ENCODE results near the gene NXN.
"Not testable (repeated sequence)": the region's sequence is repeated elsewhere in the genome, so short reads cannot be mapped to it uniquely, and the experiment has no call there.

The NXN gene

GRCh38 chr17:956905-957304 is 22.7 kb downstream of the NXN start:
- DNase-seq (ENCODE audit: low spot score): peak; percentile 36

GRCh38 chr17:954431-955164 is 25.0 kb downstream of the NXN start:
- DNase-seq (ENCODE audit: low spot score): no peak

GRCh38 chr17:953767-954166 is 25.8 kb downstream of the NXN start:
- DNase-seq (ENCODE audit: low spot score): no peak

GRCh38 chr17:952592-952991 is 27.0 kb downstream of the NXN start:
- not testable (repeated sequence) for DNase-seq (ENCODE audit: low spot score)

GRCh38 chr17:951325-952132 is 28.0 kb downstream of the NXN start:
- no peak for DNase-seq (ENCODE audit: low spot score)

- no peak for DNase-seq (ENCODE audit: low spot score)
Measured at GRCh38 chr17:949623-950303, 29.8 kb downstream of the NXN start.

GRCh38 chr17:948284-948852 is 31.2 kb downstream of the NXN start:
- no peak for DNase-seq (ENCODE audit: low spot score)

- DNase-seq (ENCODE audit: low spot score): no peak
Measured at GRCh38 chr17:946510-947236, 32.9 kb downstream of the NXN start.

- DNase-seq (ENCODE audit: low spot score): no peak
Measured at GRCh38 chr17:945672-946071, 33.9 kb downstream of the NXN start.

GRCh38 chr17:944266-944826 is 35.2 kb downstream of the NXN start:
- DNase-seq (ENCODE audit: low spot score): no peak

- no peak for DNase-seq (ENCODE audit: low spot score)
Measured at GRCh38 chr17:935485-935884, 44.1 kb downstream of the NXN start.

GRCh38 chr17:933312-934073 is 46.1 kb downstream of the NXN start:
- no peak for DNase-seq (ENCODE audit: low spot score)

GRCh38 chr17:930258-930657 is 49.3 kb downstream of the NXN start:
- DNase-seq (ENCODE audit: low spot score): no peak

- DNase-seq (ENCODE audit: low spot score): no peak
Measured at GRCh38 chr17:929586-929985, 50.0 kb downstream of the NXN start.

- DNase-seq (ENCODE audit: low spot score): no peak
Measured at GRCh38 chr17:927611-928461, 51.7 kb downstream of the NXN start.

- no peak for DNase-seq (ENCODE audit: low spot score)
Measured at GRCh38 chr17:925817-926216, 53.8 kb downstream of the NXN start.

GRCh38 chr17:924711-925475 is 54.7 kb downstream of the NXN start:
- no peak for DNase-seq (ENCODE audit: low spot score)

GRCh38 chr17:924306-924705 is 55.3 kb downstream of the NXN start:
- DNase-seq (ENCODE audit: low spot score): not testable (repeated sequence)

- no peak for DNase-seq (ENCODE audit: low spot score)
Measured at GRCh38 chr17:923633-924032, 55.9 kb downstream of the NXN start.
